Keratinocyte (primary cell): Measurements from ENCODE around the gene CAPNS2. TPM values are rescaled to one million over a fixed set of nuclear protein-coding genes. Genes with fewer than 3 reads are reported as not detected.

Experiments used
- DNase-seq: peaks from one replicate; pipeline ENCODE4 v3.0.0-alpha.2; 2011; ENCODE audit warnings: low read depth, missing footprints, low spot score
- FAIRE-seq: peaks from 2 replicates; lab custom pipeline; 2011; peaks lifted over from hg19 to GRCh38; lab: Jason Lieb, UNC
- H2AFZ ChIP-seq: 2 replicates; pipeline ENCODE4 v1.6.0; 2012; ENCODE audit warnings: low read length, control low read depth, inconsistent platforms; ENCODE audit not compliant: control insufficient read depth
- H3K27ac ChIP-seq: 2 replicates; pipeline ENCODE4 v1.5.1; 2011; ENCODE audit warnings: low read length; ENCODE audit not compliant: control insufficient read depth, insufficient read depth
- H3K27me3 ChIP-seq: 3 replicates; pipeline ENCODE4 v1.6.0; 2011; ENCODE audit warnings: low read length; ENCODE audit not compliant: control insufficient read depth, insufficient read depth; ENCODE audit errors: extremely low read depth
- H3K36me3 ChIP-seq, 2 experiments: 2 replicates in 1 of 2; 3 replicates in 1 of 2; pipeline ENCODE4 v1.5.1; 2011; ENCODE audit warnings: low read length in 2 of 2, mild to moderate bottlenecking in 1 of 2; ENCODE audit not compliant: control insufficient read depth in 2 of 2, insufficient read depth in 2 of 2; ENCODE audit errors: extremely low read depth in 1 of 2
- H3K4me1 ChIP-seq: 3 replicates; pipeline ENCODE4 v1.5.1; 2011; ENCODE audit warnings: low read length; ENCODE audit not compliant: control insufficient read depth, insufficient read depth; ENCODE audit errors: extremely low read depth
- H3K4me2 ChIP-seq: 3 replicates; pipeline ENCODE4 v1.6.0; 2011; ENCODE audit warnings: low read depth, low read length; ENCODE audit not compliant: control insufficient read depth, insufficient read depth; ENCODE audit errors: extremely low read depth
- H3K4me3 ChIP-seq, 3 experiments: fragments of 200-600 bp in 1 of 3; sonication (generic) in 1 of 3; 2 replicates in 2 of 3; 3 replicates in 1 of 3; pipeline ENCODE4 v1.5.1; 2011 to 2016; ENCODE audit warnings: low read length in 3 of 3, mild to moderate bottlenecking in 3 of 3, control low read depth in 2 of 3, inconsistent platforms in 1 of 3, low read depth in 1 of 3, mixed read lengths in 1 of 3, mixed run types in 1 of 3, moderate library complexity in 1 of 3; ENCODE audit not compliant: control insufficient read depth in 2 of 3, insufficient read depth in 2 of 3; ENCODE audit errors: extremely low read depth in 1 of 3
- H3K79me2 ChIP-seq: 2 replicates; pipeline ENCODE4 v1.6.0; 2012; ENCODE audit warnings: low read length; ENCODE audit not compliant: control insufficient read depth, insufficient read depth
- H3K9ac ChIP-seq: 3 replicates; pipeline ENCODE4 v1.6.0; 2011; ENCODE audit warnings: low read length; ENCODE audit not compliant: control insufficient read depth, insufficient read depth; ENCODE audit errors: extremely low read depth
- H3K9me1 ChIP-seq: 3 replicates; pipeline ENCODE4 v1.6.0; 2011; ENCODE audit warnings: low read length; ENCODE audit not compliant: control insufficient read depth, insufficient read depth; ENCODE audit errors: extremely low read depth
- H3K9me3 ChIP-seq: 2 replicates; pipeline ENCODE4 v1.5.1; 2012; ENCODE audit warnings: low read depth, low read length; ENCODE audit not compliant: control insufficient read depth
- H4K20me1 ChIP-seq: 3 replicates; pipeline ENCODE4 v1.6.0; 2011; ENCODE audit warnings: low read length; ENCODE audit not compliant: control insufficient read depth, insufficient read depth; ENCODE audit errors: extremely low read depth
- CTCF ChIP-seq, 3 experiments: IDR thresholded peaks in 1 of 3; conservative IDR thresholded peaks in 1 of 3; optimal IDR thresholded peaks in 1 of 3; 2 replicates in 2 of 3; 3 replicates in 1 of 3; pipeline versions ENCODE3 to v1.5.1; 2011; ENCODE audit warnings: low read length in 3 of 3, mild to moderate bottlenecking in 3 of 3, moderate library complexity in 2 of 3, control low read depth in 1 of 3, inconsistent platforms in 1 of 3; ENCODE audit not compliant: insufficient read depth in 2 of 3; ENCODE audit errors: extremely low read depth in 1 of 3
- EZH2 ChIP-seq: IDR thresholded peaks from one replicate; pipeline ENCODE4 v1.6.1; 2012; ENCODE audit warnings: inconsistent platforms, mild to moderate bottlenecking, low read length, moderate library complexity
- dilution Hi-C: fragments of 300-500 bp; cut with MboI; formaldehyde crosslinking; loops from one replicate; pipeline ENCODE4 v1.7.0; 2020; ENCODE audit warnings: low sequenced_read_pairs; ENCODE audit not compliant: extremely low pct_ligation_motif_present
- polyA plus RNA-seq, 5 experiments: library from polyadenylated mRNA; depleted of rRNA in 3 of 5; stranded (reverse) in 3 of 5; stranded (forward) in 1 of 5; unstranded in 1 of 5; fragments of >200 nt; gene quantifications; 1 replicate in 1 of 5; 2 replicates in 3 of 5; 3 replicates in 1 of 5; pipeline versions ENCODE4 v1.2.1 to v1.2.3, GENCODE V29; 2011 to 2012; ENCODE audit warnings: missing spikeins in 2 of 5, low read depth in 1 of 5, low replicate concordance in 1 of 5

The CAPNS2 gene
- polyA plus RNA-seq, 1 donor (not counting 4 experiments of a cell fraction or from before 2014, with no cell fraction given): 70.5 TPM

DNA sequence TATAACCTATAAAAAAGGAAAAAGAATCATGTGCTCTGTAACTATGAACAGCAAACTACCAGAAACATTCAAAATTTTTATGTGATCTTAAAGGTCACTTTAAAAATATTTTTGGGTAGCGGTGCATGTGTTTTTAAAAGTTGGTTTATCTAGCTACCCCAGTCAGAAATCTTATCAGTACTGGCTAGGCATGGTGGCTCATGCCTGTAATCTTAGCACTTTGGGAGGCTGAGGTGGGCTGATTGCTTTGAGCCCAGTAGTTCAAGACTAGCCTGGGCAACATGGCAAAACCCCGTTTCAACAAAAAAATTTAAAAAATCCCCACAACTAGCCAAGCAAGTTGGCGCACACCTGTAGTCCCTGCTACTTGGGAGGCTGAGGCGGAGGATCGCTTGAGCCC lies 3.7 kb downstream of the CAPNS2 start:
- Histone ChIP-seq H3K36me3 (peaks cover 3 to 8% of the 10 kb centered on the region in 2 experiments), H3K9ac (no peak overlapping the region), H4K20me1 (no peaks in the 10 kb centered on the region), H3K4me2 (no peak overlapping the region), H3K79me2 (peaks cover 13% of the 10 kb centered on the region), H3K27ac (no peak overlapping the region), H3K27me3 (no peaks in the 10 kb centered on the region), H2AFZ (no peak overlapping the region), H3K4me3 (no peak overlapping the region), H3K9me3 (no peaks in the 10 kb centered on the region), H3K9me1 (no peaks in the 10 kb centered on the region), H3K4me1 (peaks cover 25% of the 10 kb centered on the region)
- no peak for DNase-seq
- TF ChIP-seq EZH2 (no peak), CTCF (optimal IDR thresholded peaks at IDR 0.05 in 1 of 3, IDR thresholded peaks at IDR 0.05 in 1 of 3, conservative IDR thresholded peaks at IDR 0.05 in 1 of 3; ENCODE audit: extremely low read depth in 1 of 3, insufficient read depth in 2 of 3, low read length in 3 of 3) (no peak)
- no peak for FAIRE-seq
- dilution Hi-C loops: no loop called here

DNA sequence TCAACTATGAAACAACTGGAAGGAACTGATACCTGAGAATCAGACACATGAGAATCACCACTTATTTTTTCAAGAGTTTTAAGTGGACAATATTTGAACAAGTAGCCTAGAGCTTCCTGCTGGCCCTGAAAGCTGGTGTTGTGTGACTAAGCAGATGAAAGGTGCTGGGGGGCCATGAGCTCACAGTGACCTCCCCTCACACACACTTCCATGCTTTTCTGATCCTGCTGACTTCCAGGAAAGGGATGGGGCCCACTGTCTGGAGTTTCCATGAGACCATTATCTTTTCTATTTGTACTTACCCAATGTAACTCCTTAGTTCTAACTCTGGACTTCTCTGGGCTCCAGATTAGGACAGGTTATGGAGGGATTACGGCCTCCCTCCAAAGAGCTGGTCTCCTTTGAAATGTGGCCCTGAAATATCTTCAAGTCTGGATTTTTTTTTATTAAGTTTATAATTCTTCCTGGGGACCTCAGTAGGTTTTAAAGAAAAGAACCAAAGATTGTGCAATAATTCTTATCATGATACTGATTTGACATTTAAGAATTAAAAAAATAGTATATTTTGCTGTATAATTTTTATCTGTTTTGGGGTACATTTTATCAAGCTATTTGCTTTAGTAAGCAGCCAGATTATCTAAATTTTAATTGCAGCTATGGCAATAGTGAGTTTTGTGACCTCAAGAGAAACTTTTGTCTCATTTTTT lies 4.9 kb downstream of the CAPNS2 start:
- TF ChIP-seq EZH2 (no peak), CTCF (optimal IDR thresholded peaks at IDR 0.05 in 1 of 3, IDR thresholded peaks at IDR 0.05 in 1 of 3, conservative IDR thresholded peaks at IDR 0.05 in 1 of 3; ENCODE audit: extremely low read depth in 1 of 3, insufficient read depth in 2 of 3, low read length in 3 of 3) (no peak)
- Histone ChIP-seq H3K9me3 (no peaks in the 10 kb centered on the region), H3K9ac (peak overlapping the region; percentile 23), H4K20me1 (no peaks in the 10 kb centered on the region), H3K79me2 (peaks cover 13% of the 10 kb centered on the region), H3K27me3 (no peaks in the 10 kb centered on the region), H3K27ac (no peak overlapping the region), H3K4me1 (peaks cover 25% of the 10 kb centered on the region), H3K4me3 (no peak overlapping the region), H3K4me2 (no peak overlapping the region), H3K36me3 (peaks cover 3 to 12% of the 10 kb centered on the region in 2 experiments), H3K9me1 (no peaks in the 10 kb centered on the region), H2AFZ (no peak overlapping the region)
- DNase-seq: no peak
- dilution Hi-C loops: no loop called here
- no peak for FAIRE-seq
